ENCODE results near the gene OCA2. TPM values are rescaled to one million over a fixed set of nuclear protein-coding genes. Genes with fewer than 3 reads are reported as not detected.
A peak's percentile ranks its signal among the peaks of the same experiment; 100 is the strongest.

OCA2 gene
- total and polyA plus RNA-seq, 2 of the 8 experiments (the other 6 are each of a cell fraction or from before 2014, with no cell fraction given), result 0.20 TPM

- no peak overlapping the region for H3K4me2 ChIP-seq (ENCODE audit: insufficient read depth in 1 of 2, low read depth in 2 of 2, low read length in 2 of 2)
- DNase-seq (ENCODE audit: low read depth in 1 of 2, low spot score in 2 of 2), result no peak
- 0 out of 2 replicates have a peak, but pooled peaks cover 1% of the 10 kb centered on the region for H3K23me2 ChIP-seq (ENCODE audit: low read depth, low read length)
- H3K79me2 ChIP-seq (ENCODE audit: control insufficient read depth in 1 of 2, insufficient read depth in 2 of 2, low read length in 2 of 2), result no peaks in the 10 kb centered on the region; a peak in 1 of 4 replicates
- peaks cover 4 to 25% (median 16%) of the 10 kb centered on the region in 4 experiments; a peak in 7 of 8 replicates for H3K36me3 ChIP-seq (ENCODE audit: control insufficient read depth in 2 of 4, insufficient read depth in 4 of 4, low read length in 3 of 4)
- no peak overlapping the region for H2BK5ac ChIP-seq (ENCODE audit: low read depth, low read length)
- no peaks in the 10 kb centered on the region for H3K27me3 ChIP-seq (replicated peaks in 1 of 4; ENCODE audit: control insufficient read depth in 3 of 4, extremely low read depth in 1 of 4, insufficient read depth in 3 of 4, low read length in 3 of 4)
- H3K27ac ChIP-seq (ENCODE audit: low read depth, low read length), result no peak overlapping the region
- H2BK20ac ChIP-seq (ENCODE audit: low read length), result no peak overlapping the region
- no peak overlapping the region for H2AFZ ChIP-seq (ENCODE audit: low read length)
- no peak overlapping the region for H2BK12ac ChIP-seq (ENCODE audit: low read depth, low read length)
- 75% methylated on average over 17 of the region's 17 CpGs; no CpG with 5 or more reads in 1 of the 2 experiments for WGBS, 2 experiments (ENCODE audit: extremely low coverage in 1 of 2, insufficient coverage in 1 of 2, insufficient read length in 1 of 2, insufficient replicate concordance in 2 of 2, low coverage in 1 of 2, low lambda C conversion rate in 2 of 2, missing lambda C conversion rate in 1 of 2)
- no peak overlapping the region for H4K8ac ChIP-seq (ENCODE audit: extremely low read depth, insufficient read depth, low read length)
- H3K56ac ChIP-seq (replicated peaks; ENCODE audit: insufficient read length, low read depth, low read length), result no peak overlapping the region
- H3K79me1 ChIP-seq (ENCODE audit: low read depth, low read length), result peaks cover 2% of the 10 kb centered on the region; the same call in 1 of the 2 replicates
- H2BK15ac ChIP-seq (ENCODE audit: low read length), result no peak overlapping the region
- H4K5ac ChIP-seq (ENCODE audit: insufficient read length, low read depth, low read length), result no peak overlapping the region
- no peak overlapping the region for H4K91ac ChIP-seq (replicated peaks; ENCODE audit: insufficient read length, low read length)
- CTCF ChIA-PET (ENCODE audit: partially characterized antibody), result interaction anchor here (0.6 to 4.8 kb wide), 20 partner anchors 10 to 1941 kb away, joined by 3 to 52 read pairs (median 4); partner anchors contain the start of gene OCA2
- no peak overlapping the region for H3K4me3 ChIP-seq (ENCODE audit: extremely low read depth in 1 of 4, insufficient read depth in 2 of 4, low read depth in 3 of 4, low read length in 4 of 4)
- H3K4me1 ChIP-seq (replicated peaks in 1 of 4; ENCODE audit: control insufficient read depth in 3 of 4, insufficient read depth in 4 of 4, low read length in 3 of 4), result no peaks in the 10 kb centered on the region
- no peak overlapping the region for H3K4ac ChIP-seq (replicated peaks; ENCODE audit: insufficient read length, low read depth, low read length)
- no peak overlapping the region for H2BK120ac ChIP-seq (replicated peaks; ENCODE audit: low read depth, low read length)
- H3K18ac ChIP-seq (ENCODE audit: extremely low read depth, low read length), result no peak overlapping the region
- FAIRE-seq, result peak; percentile 75
- no peaks in the 10 kb centered on the region for H3K9me3 ChIP-seq (ENCODE audit: insufficient read depth in 2 of 2, low read depth in 1 of 2, low read length in 1 of 2)
- POLR2A ChIA-PET (ENCODE audit: partially characterized antibody), result interaction anchor here (0.7 kb wide), 1 partner anchor 191 kb away, joined by 3 read pairs; no protein-coding TSS in a partner anchor
- no peak overlapping the region for H2AK5ac ChIP-seq (ENCODE audit: low read depth, low read length)
- no peak overlapping the region for H3K14ac ChIP-seq (ENCODE audit: insufficient read length)
- no peak overlapping the region for H3K23ac ChIP-seq (ENCODE audit: insufficient read length)
- H4K20me1 ChIP-seq (replicated peaks in 1 of 2; ENCODE audit: control insufficient read depth in 1 of 2, insufficient read depth in 2 of 2, low read length in 2 of 2), result peaks cover 7% of the 10 kb centered on the region in 2 experiments
- TF ChIP-seq RBBP5 (IDR thresholded peaks at IDR 0.05; ENCODE audit: borderline replicate concordance, low read depth, low read length) (no peak), CTCF (IDR thresholded peaks at IDR 0.05; ENCODE audit: control extremely low read depth in 1 of 3, insufficient read depth in 1 of 3, low read depth in 1 of 3, low read length in 3 of 3) (peak in 2 of 3 experiments; percentile 49 to 63; a peak in 2 of 4 replicates), RAD21 (IDR thresholded peaks at IDR 0.05 in 1 of 2, conservative IDR thresholded peaks at IDR 0.05 in 1 of 2; ENCODE audit: low read depth in 2 of 2, low read length in 2 of 2) (peak; percentile 27 to 48; a peak in 2 of 4 replicates)
- H3K9ac ChIP-seq (replicated peaks in 1 of 4; ENCODE audit: extremely low read depth in 1 of 4, low read depth in 3 of 4, low read length in 3 of 4), result no peak overlapping the region
These were observed 26.8 kb upstream of the OCA2 start for GRCh38 chr15:28125673-28126651.

All from H1 (cell line).